HG02938 (cell line): ENCODE data around the gene GNA14.
"Not testable (repeated sequence)": the region's sequence is repeated elsewhere in the genome, so short reads cannot be mapped to it uniquely, and the experiment has no call there.

Experiments used
- ATAC-seq: cut with Tn5 transposase; IDR thresholded peaks from one replicate; pipeline ENCODE4 v1.9.1; 2021; ENCODE audit warnings: mild to moderate bottlenecking, moderate library complexity; ENCODE audit not compliant: unreplicated experiment

Gene GNA14

GRCh38 chr9:77422969-77423368 lies 225.2 kb downstream of the GNA14 start:
- ATAC-seq = no peak

- ATAC-seq = no peak
Observed at GRCh38 chr9:77421506-77422265, 226.4 kb downstream of the GNA14 start.

- no peak for ATAC-seq
Observed at GRCh38 chr9:77420641-77421040, 227.5 kb downstream of the GNA14 start.

GRCh38 chr9:77418226-77418625 lies 229.9 kb downstream of the GNA14 start:
- no peak for ATAC-seq

- no peak for ATAC-seq
Observed at GRCh38 chr9:77417566-77417965, 230.6 kb downstream of the GNA14 start.

- ATAC-seq = not testable (repeated sequence)
Observed at GRCh38 chr9:77408521-77408920, 239.6 kb downstream of the GNA14 start.

DNA sequence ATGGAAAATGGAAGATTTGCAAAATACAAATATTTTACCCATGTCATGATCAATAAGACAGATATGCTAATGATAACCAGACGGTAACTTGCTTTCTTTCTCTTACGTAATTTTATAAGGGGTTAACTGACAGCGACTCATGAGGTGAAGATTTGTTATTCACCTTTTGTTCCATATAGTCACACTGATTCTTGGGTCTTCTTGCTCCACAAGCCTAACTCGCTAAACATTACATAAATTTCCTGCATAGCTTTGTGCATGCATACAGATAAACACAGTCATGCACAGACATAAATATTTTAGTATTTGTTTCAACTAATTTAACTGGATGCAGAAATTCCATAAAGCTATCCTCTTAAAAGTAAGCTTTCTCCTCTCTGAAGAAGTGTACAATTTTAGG lies 244.9 kb downstream of the GNA14 start:
- ATAC-seq = no peak

GRCh38 chr9:77402286-77402685 lies 245.8 kb downstream of the GNA14 start:
- no peak for ATAC-seq

DNA sequence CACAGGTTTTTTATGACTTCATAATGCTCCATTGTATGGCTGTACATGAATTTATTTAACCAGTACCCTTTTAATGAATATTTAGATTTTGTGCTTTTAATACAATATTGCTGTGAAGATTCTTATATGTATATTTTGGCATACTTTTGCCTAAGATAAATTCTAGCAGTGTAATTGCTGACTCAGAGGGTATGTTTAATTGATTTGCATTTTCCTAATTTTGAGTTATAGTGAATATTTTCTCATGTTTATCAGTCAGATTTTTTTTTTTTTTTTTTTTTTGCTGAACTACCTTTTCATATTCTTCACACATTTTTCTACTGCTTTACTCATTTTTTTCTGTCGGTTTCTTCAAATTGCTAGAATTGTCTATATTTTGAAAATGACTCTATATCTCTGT lies 248.2 kb downstream of the GNA14 start:
- ATAC-seq = no peak

- not testable (repeated sequence) for ATAC-seq
Observed at GRCh38 chr9:77398581-77398980, 249.5 kb downstream of the GNA14 start.

- no peak for ATAC-seq
Observed at GRCh38 chr9:77392328-77392727, 255.8 kb downstream of the GNA14 start.

DNA sequence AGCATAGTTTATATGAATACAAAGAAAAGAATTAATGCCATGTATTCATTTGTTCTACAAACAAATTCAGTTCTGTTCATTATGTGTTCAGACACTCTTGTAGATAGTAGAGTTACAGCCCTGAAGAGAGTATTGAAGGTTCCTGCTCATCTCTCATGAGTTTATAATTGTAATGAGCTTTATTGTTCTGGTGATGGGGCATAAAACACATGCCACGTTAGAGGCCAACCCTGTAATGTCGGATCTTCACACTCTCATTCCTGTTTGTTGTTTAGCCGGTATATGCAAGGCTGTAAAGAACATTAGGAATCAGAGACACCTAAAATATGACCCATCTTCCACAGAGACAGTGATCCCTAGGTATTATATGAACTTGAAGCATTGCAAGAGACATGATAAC lies 256.3 kb downstream of the GNA14 start:
- ATAC-seq = no peak

DNA sequence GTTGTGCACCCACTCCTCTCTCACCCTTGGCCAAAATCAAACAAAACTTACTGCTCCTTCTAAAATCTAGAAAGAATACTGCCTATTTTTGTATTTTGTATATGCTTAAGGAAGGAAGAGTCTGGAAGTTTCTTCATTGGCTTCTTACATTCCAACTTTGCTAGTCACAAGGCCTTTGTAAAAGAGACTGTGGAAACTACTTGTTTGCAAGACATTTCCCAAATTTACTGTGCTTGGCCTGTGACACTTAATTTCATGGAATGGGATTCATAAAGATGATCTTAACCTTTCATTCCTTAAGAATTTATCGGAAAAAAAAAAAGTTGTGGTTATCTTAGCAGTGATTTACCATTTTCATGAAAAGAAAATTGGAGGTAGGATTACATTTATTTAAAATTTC lies 261.9 kb downstream of the GNA14 start:
- no peak for ATAC-seq

DNA sequence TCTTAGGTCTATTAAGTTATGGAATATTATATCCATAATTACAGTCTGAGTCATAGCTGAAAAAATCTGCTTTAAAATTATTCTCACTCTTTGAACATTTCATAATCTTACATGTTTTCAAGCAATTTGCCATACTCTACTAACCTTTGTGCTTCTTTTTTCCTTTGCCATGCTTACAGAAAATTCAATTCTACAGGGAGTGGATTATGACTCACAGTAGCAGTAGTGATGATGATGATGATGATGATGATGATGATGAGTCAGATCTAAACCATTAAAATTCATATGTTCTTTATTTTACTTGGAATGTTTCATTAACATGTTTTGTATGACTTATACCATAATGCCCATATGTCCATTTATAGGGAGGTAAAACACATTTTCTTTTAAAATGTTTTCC lies 263.7 kb downstream of the GNA14 start:
- ATAC-seq = no peak

GRCh38 chr9:77375956-77376532 lies 272.1 kb downstream of the GNA14 start:
- ATAC-seq = no peak

DNA sequence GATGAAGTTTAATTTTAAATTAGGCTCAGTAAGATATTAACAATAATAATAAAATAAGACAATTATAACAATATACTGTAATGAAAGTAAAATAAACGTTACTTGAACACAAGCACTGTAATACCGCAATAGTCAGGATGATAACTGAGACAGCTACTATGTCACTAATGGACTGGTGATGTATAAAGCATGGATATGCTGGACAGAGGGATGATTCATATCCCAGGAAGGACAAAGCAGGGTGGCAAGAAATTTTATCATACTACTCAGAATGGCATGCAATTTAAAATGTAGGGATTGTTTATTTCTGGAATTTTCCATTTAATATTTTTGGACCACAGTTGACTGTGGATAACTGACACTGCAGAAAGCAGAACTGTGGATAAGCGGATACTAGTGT lies 273.9 kb downstream of the GNA14 start:
- ATAC-seq = no peak
